ENCODE results near the gene KRTAP21-3.
"Not testable (repeated sequence)": the region's sequence is repeated elsewhere in the genome, so short reads cannot be mapped to it uniquely, and the experiment has no call there.

KRTAP21-3 gene, protein sequence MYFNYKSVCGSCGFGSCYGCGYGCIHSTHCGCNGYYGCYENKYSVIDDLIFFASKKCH

DNA sequence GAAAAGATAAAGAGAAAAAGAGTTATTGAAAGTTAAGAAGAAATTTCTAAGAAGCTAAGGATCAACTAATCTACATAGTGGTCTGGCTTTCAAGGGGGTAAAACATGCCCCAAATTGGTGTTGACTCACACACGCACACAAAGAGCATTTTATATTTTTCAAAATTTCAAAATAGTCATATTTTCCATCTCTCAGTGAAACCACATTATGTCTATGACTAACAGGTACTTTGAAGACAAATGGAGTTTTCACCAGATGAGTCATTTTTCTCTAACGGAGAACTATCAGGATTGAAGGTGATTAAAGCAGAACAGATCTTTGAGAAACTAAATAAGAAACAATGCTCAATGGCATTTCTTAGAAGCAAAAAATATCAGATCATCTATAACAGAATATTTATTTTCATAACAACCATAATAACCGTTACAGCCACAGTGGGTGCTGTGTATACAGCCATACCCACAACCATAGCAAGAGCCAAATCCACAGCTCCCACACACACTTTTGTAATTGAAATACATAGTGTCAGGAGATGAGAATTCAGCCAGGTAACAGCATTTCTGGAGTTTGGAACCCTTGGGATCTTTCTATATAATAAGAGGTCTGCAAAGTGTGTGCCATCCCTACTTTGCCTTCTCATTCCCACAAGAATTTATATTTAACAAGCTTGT is at the start of gene KRTAP21-3:
Gene KRTAP21-3 (minus strand): TSS at position 539 of the 671 bp plus-strand sequence. CDS start 18 bp downstream, at position 521.
- DNase-seq, result no peak

DNA sequence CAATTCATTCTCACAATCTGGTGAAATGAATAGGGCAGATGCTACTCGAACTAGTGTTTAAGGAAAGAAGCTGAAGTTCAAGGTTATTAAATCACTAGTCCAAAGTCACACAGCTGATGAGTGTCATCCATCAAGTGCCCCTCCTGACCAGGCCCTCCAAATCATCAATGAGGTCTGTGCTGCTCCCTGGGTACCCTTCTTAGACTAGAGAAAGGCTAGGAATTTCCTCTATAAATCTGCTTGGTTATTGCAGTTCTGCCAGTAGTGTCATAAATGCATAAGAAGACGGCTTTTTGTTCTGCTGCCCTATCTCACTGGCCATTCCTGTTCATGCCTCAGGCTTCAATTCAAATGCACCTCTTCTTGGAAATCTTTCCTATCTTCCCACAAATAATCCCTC is 42.2 kb upstream of the KRTAP21-3 start:
- DNase-seq, result no peak

GRCh38 chr21:30758306-30758705 is 39.7 kb upstream of the KRTAP21-3 start:
- no peak for DNase-seq

GRCh38 chr21:30755328-30755727 is 36.8 kb upstream of the KRTAP21-3 start, which contains the start of gene KRTAP21-1:
Gene KRTAP21-1 (minus strand): TSS chr21:30755428. CDS start chr21:30755378, 50 bp downstream.
- not testable (repeated sequence) for DNase-seq

GRCh38 chr21:30747159-30747558 is 28.6 kb upstream of the KRTAP21-3 start, which contains the start of gene KRTAP21-2:
Gene KRTAP21-2 (minus strand): TSS chr21:30747259. CDS start chr21:30747202, 57 bp downstream.
- DNase-seq, result no peak

- DNase-seq, result no peak
Measured at GRCh38 chr21:30740462-30740861, 21.9 kb upstream of the KRTAP21-3 start.

DNA sequence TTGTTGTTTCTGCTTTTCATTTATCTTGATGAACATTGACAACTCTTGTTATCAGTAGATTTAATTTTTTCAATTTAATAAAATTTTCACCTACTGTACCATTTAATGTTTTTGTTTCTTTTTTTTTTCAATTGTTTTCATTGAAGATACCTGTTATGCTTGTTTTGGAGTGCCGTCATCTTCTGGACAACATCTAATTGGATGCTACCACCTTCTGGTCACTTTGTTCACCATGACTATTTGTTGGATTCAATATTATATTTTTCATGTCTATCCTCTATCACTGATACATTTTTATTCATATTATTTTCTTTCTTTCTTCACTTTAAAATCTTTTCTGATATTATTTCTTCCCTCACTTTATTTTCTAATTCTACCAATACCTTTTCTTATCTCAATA is 14.4 kb upstream of the KRTAP21-3 start:
- DNase-seq, result no peak

- DNase-seq, result no peak
Measured at GRCh38 chr21:30726726-30727125, 8.1 kb upstream of the KRTAP21-3 start.

- DNase-seq, result no peak
Measured at GRCh38 chr21:30719401-30719800, 824 bp upstream of the KRTAP21-3 start.

- DNase-seq, result no peak
Measured at GRCh38 chr21:30717105-30717504, 1.5 kb downstream of the KRTAP21-3 start.

DNA sequence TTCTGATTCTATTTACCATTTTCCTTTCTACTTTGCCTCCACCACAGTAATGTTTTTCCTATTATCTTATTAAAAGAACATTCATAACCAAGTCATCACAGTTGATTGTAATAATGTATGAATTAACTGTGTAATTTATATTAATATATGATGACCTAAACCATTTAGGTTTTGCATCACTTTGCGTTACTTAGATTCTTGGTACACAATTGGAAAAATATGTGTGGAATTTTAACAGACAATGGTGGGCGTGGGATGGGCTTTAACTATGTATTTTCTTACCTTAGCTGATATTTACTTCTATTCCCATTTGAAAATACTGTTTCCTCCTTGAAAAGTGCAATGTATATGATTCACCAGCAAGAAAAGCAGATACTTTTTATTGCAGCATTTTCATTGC is 3.6 kb downstream of the KRTAP21-3 start:
- no peak for DNase-seq

GRCh38 chr21:30714456-30714855 is 4.1 kb downstream of the KRTAP21-3 start:
- no peak for DNase-seq

DNA sequence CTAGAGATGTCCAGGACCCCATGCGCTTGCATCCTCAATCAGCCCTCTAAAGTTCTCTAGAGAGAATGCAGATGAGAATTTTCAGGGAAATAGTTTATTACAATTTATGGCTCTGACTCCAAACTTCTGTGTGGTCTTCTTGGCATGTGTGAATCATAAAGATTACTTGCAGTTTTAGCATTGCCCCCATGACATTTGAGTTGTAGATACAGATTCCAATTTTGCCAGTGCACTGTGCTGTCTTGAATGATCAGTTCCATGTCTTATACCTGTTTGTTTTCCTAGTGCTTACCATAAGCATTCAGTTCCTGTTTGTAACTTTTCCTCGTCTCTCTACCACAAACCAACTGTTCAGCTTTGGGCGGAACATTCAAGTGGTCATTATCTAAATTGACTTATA is 4.8 kb downstream of the KRTAP21-3 start:
- DNase-seq, result no peak

DNA sequence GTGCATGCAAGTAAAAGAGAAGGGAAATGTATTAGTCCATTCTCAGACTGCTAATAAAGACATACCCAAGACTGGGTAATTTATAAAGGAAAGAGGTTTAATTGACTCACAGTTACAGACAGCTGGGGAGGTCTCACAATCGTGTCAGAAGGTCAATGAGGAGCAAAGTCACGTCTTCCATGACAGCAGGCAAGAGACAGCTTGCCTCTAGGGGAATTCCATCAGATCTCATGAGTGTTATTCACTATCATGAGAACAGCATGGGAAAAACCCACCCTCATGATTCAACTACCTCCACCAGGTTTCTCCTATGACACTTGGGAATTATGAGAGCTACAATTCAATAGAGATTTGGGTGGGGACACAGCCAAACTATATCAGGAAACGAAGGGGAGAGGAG is 8.1 kb downstream of the KRTAP21-3 start:
- DNase-seq, result no peak

DNA sequence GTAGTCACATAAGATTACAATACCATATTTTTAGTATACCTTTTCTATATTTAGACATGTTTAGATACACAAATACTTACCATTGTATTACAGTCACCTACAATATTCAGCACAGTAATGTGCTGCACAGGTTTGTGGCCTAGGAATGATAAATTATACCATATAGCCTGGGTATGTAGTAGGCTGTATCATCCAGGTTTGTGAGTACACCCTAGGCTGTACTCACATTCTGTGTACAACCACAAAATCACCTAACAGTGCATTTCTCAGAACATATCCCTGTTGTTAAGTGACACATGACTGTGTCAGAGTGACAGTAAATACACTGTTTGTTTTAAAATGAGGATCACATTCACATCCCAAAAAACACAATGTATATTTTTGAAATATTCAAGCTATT is 11.2 kb downstream of the KRTAP21-3 start:
- no peak for DNase-seq

GRCh38 chr21:30695956-30696355 is 22.6 kb downstream of the KRTAP21-3 start:
- DNase-seq, result no peak

- no peak for DNase-seq
Measured at GRCh38 chr21:30689822-30690221, 28.8 kb downstream of the KRTAP21-3 start.

DNA sequence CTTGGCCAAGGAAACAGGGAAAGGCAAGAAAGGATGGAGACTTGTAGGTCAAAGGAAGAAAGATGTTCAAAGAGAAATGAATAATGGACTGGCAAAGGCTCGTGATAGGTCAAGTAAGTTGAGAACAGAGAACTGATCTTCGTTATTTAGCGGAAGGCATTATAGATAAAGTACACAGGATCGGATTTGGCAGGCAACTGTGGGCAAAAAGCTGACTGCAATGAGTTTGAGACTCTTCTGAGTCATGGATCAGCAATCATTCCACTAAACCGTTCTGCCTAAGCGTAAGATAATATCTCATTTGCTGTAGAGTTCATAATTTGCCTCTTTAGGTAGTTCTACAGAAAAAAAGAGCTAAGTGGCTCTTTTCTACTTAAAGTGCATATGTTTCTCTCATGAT is 34.1 kb downstream of the KRTAP21-3 start:
- DNase-seq, result no peak

- no peak for DNase-seq
Measured at GRCh38 chr21:30680586-30680985, 38.0 kb downstream of the KRTAP21-3 start.

GRCh38 chr21:30676737-30677136 is 41.8 kb downstream of the KRTAP21-3 start:
- no peak for DNase-seq

GRCh38 chr21:30674312-30674711 is 44.3 kb downstream of the KRTAP21-3 start:
- no peak for DNase-seq

DNA sequence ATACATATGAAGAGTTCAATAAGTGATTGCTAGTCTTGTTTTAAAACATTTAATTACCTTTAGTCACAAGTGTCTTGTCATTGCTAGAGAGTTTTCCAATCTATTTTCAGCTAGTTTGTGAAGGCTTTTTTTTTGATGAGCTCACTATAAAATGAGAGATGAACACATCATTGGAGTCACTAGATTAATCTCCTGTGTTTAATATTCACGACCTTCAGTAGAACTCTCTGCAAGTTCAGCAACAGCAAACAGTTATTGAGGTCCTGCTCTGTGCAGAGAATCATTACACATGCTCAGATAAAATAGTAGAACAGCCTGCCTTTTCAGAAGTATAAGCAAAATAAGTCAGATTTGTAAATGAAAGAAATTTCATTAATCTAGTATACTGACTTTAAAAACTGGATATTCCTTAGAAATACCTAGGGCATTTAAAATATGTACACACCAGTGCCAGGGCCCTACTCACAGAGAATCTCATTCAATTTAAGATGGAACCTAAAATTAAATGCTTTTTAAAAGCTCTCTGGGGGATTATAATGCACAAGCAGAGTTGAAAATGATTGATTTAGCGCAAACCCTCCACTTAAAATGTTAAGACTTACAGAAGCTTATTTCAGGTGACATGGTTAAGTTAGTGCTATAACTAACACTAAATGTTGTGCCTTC is 45.5 kb downstream of the KRTAP21-3 start:
- no peak for DNase-seq

DNA sequence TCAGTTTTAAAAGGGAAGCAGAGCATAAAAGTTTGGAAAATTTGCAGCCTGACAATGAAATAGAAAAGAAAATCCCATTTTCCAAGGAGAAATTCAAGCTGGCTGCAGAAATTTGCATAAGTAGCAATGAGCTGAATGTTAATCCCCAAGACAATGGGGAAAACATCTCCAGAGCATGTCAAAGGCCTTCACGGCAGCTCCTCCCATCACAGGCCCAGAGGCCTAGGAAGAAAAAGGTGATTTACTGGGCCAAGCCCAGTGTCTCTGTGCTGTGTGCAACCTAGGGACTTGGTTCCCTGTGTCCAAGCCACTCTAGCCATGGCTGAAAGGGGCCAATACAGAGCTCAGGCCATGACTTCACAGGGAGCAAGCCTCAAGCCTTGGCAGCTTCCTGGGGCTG is 49.8 kb downstream of the KRTAP21-3 start:
- DNase-seq, result no peak

Measured in MV-4-11 (cell line).